ENCODE data around the gene PDS5A. TPM values are rescaled to one million over a fixed set of nuclear protein-coding genes. Genes with fewer than 3 reads are reported as not detected.

PDS5A gene
- total RNA-seq, 1 donor from 2014 or later, result 52.8 TPM

Other genes with a start within 250 kb of the PDS5A start
- gene N4BP2, start 78.9 kb upstream of the PDS5A start, total RNA-seq, result 4.6 and 5.6 TPM in 2 replicates
- 0.22 TPM in 1 of 2 replicates, not detected in the other for gene RHOH, start 219.1 kb upstream of the PDS5A start, total RNA-seq

Measured in lung microvascular endothelial cell (primary cell).